HG02588 (cell line): ENCODE measurements around the gene MUC7.
"Not testable (repeated sequence)": the region's sequence is repeated elsewhere in the genome, so short reads cannot be mapped to it uniquely, and the experiment has no call there.

Source experiments
- ATAC-seq: cut with Tn5 transposase; IDR thresholded peaks from one replicate; pipeline ENCODE4 v1.9.1; 2021; ENCODE audit warnings: mild to moderate bottlenecking, moderate library complexity; ENCODE audit not compliant: unreplicated experiment

MUC7 gene

DNA sequence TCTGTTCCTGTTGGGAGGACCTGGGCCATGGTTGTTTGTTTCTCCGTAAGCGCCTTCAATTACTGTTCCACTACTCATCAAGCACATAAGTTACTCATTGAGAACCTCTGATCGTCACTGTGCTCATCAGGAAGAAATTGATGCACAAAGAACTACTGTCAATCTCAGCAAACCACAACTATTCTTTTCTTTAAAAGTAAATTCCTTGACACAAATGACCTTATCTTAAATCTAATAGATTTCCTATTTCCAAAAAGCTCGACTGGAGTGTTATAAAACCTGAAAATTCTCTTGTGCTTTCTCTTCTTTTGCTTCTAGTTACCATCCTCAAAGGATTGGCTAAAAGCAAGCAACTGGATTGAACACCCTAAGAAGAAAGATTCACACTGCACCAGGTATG lies at the start of gene MUC7:
MUC7 (plus strand) TSS at position 301 of the 400 bp plus-strand sequence. CDS start 1,825 bp downstream, outside the sequence.
- ATAC-seq, result no peak

DNA sequence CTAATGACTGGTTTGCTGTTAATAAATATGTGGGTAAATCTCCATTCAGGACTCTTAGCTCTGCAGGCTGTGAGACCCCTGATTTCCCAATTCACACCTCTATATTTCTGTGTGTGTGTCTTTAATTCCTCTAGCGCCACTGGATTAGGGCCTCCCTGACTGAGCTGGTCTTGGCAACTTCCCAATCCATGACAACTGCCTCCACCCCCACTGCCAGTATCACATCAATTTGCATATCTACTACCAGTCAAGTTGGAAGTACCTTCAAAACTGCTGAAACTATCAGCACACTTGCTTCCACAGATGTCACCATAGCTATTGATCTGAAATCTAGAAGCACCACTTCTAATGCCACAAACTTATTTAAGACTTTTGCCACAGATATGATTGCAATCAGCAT lies 46.7 kb upstream of the MUC7 start:
- ATAC-seq, result no peak

DNA sequence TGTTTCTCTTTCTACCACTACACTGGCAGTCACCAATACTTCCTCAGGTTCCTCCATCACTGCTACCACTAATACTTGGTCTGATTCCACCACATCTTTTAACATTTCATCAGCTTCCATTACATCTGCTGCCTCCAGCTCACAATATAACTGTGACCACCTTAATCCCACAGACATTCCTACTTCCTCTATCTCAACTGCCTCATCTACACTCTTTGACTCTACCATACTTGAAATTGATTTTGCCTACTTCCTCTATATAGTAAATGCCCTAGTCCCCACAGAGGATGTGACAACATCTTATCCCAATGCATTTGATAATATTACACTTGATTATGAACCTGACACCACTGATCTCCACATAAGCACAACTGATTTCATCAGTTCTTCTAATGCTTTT lies 45.2 kb upstream of the MUC7 start:
- ATAC-seq, result no peak

DNA sequence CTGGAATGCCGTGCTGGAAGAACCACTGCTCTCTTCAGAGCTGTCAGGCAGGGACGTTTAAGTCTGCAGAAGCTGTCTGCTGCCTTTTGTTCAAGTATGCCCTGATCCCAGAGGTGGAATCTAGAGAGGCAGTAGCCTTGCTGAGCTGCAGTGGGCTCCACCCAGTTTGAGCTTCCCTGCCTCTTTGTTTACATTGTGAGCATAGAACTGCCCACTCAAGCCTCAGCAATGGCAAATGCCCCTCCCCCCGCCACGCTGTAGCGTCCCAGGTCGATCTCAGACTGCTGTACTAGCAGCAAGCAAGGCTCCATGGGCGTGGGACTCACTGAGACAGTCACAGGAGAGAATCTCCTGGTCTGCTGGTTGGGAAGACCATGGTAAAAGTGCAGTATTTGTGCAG lies 34.8 kb upstream of the MUC7 start:
- ATAC-seq, result no peak

DNA sequence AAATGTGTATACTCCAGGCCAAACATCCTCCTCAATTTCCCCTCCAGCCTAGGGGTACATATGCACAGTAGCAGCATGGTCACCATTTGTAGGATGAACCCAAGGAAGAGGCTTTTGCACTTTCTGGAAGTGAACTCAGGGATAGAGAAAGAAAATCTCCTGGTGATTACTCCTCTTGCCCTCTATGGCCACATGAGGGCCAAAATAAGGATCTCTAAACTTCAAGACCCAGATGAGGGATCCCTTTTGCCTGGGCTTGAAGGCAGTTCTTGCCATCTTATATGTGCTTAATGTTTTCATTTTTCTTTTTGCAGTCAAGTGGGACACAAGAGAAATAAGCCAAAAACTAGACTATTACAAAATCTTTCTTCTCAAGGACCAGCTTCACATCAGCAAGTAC lies 29.5 kb upstream of the MUC7 start:
- no peak for ATAC-seq

DNA sequence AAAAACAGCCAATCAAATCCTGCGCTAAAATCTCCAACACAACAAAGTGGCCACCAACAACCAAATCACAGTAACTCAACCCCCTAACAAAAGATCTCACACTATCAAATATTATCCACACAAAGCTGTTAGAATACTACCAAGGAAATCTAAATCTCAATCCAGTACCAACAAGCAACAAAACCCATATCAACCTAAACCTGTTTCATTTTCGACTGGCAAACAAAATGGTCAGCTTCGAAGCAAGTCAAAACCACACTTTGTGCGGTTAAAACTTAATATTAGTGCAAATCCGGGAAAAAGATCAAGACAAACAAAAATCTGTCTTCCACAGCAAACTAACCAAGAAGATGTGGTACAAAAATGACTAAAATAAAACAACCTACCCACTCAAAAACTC lies 28.7 kb upstream of the MUC7 start:
- no peak for ATAC-seq

DNA sequence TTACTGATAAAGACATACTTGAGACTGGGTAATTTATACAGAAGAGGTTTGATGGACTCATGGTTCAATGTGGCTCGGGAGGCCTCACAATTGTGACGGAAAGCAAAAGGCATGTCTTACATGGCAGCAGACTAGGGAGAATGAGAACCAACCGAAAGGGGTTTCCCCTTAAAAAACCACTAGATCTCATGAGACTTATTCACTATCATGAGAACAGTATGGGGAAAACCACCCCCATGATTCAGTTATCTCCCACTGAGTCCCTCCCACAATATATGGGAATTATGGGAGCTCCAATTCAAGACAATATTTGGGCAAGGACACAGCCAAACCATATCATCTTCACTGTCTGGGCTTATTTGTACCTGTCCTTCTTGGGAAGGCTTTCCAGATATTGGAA lies 22.8 kb upstream of the MUC7 start:
- ATAC-seq, result peak; percentile 64

DNA sequence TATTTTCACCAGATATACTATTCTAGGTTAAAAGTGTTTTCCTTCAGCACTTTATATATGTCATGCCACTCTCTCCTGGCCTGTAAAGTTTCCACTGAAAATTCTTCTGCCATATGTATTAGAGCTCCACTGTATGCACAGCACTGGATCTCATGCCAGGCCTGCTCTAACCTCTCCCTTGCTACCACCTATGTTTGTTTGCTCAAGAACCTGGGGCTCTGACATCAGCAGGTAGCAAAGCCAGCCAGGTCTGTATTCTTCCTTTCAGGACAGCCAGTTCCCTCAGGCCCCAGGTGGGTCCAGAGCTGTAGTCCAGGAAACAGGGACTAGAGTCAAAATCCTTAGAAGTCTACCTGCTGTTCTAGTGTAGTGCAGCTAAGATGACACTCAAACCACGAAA lies 19.1 kb upstream of the MUC7 start:
- ATAC-seq, result no peak

DNA sequence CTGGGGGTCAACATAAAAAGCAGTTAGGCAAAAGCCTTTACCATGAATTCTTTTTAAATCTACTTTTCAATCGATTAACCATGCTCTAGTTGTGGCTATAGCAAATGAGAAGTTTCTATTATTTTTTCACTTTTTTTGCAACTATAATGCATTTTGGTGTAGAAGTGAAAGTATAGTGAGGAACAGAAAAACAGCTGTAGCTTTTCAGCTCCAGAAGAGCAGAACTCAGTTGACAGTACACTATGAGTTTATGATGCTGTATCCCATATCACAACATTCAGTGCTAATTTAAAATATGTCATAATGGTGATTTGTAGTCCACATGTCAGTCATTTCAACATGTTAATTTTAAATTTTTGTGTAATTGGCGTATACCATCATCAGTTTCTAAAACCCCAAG lies 8.7 kb upstream of the MUC7 start:
- ATAC-seq, result no peak

DNA sequence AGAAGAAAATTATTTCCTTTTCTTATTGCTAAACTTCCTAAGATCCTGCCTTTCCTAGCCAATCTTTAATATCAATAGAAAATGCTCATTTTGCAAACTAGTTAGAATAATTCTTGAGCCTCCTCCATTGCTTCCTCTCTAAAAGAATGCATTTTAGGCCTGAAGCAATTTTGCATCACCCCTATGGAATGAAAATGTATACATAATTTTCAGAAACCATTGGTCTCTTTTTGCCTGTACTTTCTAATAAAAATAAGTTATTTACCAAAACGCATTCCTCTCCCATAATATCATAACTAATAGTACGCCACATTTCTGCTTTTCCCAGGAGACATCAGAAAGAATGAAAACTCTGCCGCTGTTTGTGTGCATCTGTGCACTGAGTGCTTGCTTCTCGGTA lies 1.7 kb downstream of the MUC7 start:
- no peak for ATAC-seq

DNA sequence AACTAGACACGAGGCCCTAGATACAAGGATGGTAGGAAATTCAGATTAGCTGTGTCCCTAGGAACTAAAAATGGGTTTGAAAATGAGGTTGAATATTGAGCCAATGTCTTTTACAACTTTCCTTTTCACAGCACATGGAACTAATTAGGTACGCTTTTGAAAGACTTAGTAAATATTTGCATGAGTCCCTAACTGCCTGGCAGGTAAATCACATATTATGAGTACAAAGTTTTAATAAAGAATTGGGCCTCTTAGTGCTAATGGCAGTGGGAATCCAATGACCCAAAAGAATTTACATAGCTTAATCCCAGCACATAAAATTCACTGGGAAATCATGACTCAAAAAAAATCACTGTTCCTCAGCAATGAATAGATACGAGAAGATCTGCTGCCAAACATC lies 16.8 kb downstream of the MUC7 start:
- ATAC-seq, result no peak

DNA sequence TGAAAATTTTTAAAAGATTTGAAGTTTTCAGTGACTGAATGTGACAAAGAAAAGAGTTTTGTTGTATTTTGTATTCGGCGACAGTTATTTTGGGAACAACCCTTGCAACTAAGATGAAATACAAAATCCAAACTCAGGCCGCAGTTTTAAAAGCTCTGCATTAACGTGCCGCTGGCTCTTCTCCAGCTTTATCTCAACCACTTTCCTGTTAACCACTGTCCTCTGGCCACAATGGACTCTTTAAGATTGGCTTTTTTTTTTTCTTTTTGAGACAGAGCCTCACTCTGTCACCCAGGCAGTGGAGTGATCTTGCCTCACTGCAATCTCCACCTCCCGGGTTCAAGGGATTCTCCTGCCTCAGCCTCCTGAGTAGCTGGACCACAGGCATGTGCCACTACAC lies 24.2 kb downstream of the MUC7 start:
- ATAC-seq, result no peak

DNA sequence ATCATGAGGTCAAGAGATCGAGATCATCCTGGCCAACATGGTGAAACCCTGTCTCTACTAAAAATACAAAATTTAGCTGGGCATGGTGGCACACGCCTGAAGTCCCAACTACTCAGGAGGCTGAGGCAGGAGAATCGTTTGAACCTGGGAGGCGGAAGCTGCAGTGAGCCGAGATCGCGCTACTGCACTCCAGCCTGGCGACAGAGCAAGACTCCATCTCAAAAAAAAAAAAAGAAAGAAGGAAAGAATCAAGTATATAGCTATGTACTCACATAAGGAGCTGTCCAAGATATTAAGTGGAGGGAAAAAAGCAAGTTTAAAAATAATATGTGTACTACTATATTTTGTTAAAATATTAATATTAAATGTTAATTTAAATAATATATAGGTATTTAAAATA lies 29.8 kb downstream of the MUC7 start:
- ATAC-seq, result not testable (repeated sequence)

DNA sequence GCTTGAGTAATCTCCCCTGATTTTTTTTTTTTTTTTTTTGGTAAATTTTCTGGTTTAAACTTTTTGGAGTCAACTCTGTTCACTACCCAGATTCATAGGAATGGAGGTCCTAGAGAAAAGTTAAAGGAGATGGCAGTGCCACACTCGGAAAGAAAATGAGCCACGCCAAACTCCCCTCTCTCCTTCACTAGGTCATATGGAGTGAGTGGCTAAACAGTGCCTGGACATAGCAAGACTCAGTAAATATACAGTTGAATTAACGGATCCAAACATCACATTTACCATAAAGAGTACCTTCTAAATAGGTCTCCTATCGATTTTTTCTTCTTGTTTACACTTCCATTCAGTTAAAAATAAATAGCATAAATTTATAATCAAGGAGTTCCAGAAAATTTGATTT lies 32.7 kb downstream of the MUC7 start:
- ATAC-seq, result no peak

DNA sequence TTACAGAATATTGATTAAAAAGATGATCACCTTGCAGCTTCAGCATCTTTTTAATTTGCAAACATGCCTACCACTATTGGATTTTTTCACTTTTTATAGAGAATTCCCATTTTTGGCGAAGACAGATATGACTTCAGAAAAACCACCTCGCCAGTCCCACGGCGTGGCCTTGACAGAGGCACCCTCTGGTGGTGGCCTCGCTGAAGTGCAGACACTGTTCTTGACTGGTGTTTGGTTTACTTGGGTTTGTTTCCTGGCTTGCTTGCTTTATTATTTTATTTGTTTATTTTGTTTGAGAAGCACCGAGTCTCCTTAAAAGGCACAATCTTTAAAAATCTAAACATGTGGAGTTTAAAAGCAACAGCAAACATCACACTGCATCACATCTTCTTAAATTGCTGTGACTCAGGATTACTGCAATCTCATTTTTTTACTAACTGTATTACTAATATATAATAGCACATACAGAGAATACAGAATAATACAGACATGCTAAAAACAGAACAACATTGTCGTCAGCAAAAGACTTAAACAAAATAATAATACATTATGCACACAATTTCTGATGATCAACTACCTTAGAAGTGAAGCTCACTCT lies 33.3 kb downstream of the MUC7 start:
- ATAC-seq, result peak; percentile 93

DNA sequence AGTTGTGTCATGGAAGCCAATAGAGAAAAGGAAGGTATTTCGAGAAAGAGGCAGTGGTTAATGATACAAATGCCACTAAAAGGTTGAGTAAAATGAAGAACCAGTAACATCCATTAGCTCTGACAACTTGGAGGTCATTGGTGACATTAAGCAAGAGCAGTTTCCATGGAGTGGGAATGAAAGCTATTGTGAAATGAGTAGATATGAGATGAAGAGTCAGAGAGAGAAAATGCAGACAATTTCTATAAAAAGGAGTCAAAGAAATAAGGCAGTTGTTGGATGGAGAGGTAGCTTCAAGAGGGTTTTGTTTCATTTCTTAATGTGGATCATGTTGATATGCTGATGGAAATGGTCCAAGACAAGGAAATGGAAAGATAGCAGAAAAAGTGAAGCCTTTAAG lies 36.8 kb downstream of the MUC7 start:
- no peak for ATAC-seq

DNA sequence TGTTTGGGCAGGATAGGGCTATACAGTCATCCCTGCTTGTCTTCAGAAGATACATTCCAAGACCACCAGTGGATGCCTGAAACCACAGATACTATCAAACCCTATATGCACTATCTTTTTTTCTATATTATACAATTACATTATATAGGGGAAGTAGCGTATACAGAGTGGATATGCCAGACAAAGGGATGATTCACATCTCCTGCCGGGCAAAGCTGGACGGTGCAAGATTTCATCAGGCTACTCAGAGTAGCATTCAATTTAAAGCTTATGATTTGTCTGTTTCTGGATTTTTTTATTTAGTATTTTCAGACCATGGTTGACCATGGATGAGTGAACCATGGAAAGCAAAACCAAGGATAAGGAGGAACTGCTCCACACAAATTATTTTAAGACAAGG lies 39.4 kb downstream of the MUC7 start:
- no peak for ATAC-seq

DNA sequence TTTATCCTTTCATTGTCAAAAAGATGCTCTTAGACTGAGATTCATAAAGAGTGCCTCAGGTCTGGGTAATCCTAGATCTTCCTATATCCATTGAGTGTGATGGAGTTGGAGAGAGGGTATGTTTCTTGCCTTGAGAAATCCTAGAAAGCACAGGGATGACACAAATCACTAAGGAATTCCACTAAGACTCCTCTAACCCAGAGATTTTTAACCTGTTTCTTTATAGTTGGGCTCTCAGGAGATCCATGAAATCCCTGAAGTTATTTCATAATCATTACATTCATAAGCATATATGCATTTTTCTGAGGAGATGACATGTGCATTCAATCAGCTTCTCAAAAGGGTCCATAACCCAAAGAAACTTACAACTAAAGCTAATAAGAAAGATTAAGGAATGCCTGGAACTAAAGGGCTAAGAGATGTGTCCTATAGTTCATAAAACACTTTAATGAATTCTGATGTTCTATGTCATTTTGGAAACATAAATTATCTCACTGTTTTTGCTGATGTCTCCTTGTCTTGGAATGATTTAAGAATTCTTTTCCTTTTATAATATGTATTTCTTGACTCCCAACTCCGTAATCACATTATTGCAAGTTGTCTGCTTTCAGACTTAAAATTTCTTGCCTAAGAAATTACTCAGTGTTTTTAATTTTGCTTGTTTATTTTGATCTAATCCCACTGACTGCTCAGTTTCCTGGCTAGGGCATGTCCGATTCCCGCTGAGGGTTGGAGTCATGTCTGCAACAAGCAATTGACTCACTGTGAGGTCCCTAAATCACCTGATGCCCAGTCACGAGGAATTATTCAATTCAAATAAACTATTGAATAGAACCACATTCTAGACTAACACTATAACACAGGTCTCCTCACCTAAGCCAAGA lies 43.6 kb downstream of the MUC7 start:
- no peak for ATAC-seq

DNA sequence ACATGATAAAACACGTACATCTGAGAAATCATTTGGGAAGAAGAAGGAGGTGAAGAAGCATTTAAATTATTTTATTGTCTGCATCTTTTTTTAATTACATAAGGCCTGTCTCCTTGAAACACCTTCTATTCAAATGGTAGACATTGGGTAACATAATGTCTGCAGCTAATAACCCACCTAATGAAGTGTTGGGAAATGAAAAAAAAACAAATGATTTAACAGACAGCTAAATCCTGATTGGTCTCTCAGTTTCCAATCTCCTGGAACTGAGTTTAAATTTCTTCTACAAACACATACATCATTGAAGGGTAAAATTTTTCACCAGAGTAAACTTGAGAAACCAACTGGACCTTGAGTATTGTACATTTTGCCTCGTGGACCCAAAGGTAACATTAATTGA lies 46.3 kb downstream of the MUC7 start, which contains the start of gene AMTN:
AMTN (plus strand) TSS at position 301 of the 400 bp plus-strand sequence. CDS start 209 bp downstream, outside the sequence.
- no peak for ATAC-seq

DNA sequence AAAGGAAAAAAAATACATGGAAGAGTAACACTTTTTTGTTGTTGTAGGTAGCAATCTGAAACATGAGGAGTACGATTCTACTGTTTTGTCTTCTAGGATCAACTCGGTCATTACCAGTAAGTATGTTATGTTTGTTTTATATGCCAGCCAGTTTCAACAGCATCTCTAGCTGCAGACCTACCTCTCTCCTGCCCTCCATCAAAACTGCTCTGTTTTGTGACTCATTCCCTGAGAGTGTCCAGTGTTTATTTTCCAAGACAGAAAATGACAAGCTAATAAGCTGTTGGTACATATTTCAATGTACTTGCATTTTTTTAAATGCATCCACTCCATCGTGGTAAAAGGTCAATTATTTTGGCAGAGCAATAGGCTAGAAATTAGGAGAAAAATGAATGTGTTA lies 46.7 kb downstream of the MUC7 start:
- no peak for ATAC-seq

DNA sequence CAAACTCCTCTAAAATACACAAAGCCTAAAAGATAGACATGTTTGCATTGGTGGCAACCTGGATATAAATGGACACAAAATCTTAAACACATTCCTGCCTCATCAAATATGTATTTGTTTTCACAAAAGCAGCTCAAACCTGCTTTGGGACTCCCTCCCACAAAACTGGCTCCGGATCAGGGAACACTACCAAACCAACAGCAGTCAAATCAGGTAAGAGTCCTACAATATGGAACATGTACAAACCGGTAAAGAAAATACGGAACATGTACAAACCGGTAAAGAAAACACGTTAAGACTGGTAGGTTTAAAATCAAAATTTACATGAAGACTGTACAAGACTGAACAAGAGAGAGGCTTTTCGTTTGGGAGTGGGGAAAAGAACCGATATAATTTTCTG lies 50.6 kb downstream of the MUC7 start:
- no peak for ATAC-seq

DNA sequence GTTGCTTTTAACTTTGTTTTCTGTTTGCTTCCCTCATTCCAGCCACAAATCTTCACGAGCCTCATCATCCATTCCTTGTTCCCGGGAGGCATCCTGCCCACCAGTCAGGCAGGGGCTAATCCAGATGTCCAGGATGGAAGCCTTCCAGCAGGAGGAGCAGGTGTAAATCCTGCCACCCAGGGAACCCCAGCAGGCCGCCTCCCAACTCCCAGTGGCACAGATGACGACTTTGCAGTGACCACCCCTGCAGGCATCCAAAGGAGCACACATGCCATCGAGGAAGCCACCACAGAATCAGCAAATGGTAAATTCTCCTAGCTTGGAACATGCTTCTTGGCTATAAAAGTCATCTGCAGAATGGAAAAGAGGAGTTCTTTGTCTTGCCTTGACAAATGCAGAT lies 59.0 kb downstream of the MUC7 start:
- no peak for ATAC-seq
